Measurements from ENCODE around the gene STEAP3.

DNA sequence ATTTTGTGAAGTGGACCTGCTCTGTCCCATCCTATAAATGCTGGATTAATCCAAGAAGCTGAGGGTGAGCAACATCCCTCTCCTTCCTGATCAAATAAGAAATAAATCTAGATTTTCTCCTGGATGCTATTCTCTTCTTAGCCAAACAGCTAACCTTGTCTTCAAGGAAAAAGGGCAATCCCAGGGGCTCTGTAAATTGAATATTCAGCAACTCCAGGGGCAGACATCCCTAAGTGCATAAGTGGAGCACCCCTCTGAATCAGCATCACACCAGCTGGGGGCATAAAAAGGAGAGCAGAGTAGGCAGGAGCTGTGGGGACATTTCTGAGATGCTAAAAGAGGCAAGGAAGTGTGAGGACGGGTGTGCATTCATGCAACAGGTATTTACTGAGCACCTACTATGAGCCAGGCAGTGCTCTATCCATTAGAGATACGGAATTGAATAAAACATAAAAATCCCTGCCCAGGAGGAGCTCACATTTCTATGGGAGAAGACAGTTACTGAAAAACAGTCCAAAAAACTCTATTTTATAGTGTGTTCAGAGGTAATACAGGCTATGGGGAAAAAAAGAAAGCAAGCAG is 2.8 kb upstream of the STEAP3 start:
- TF ChIP-seq CTCF (IDR thresholded peaks at IDR 0.05; ENCODE audit: low read depth, low read length): no peak
- TF ChIP-seq EZH2phosphoT487 (IDR thresholded peaks at IDR 0.05; ENCODE audit: low read depth): no peak
